ENCODE results near the gene ANKRD33.

The ANKRD33 gene

GRCh38 chr12:51905471-51906429 lies 17.8 kb downstream of the ANKRD33 start:
- DNase-seq = no peak

GRCh38 chr12:51906430-51907082 lies 18.7 kb downstream of the ANKRD33 start:
- DNase-seq = no peak

GRCh38 chr12:51907083-51907855 lies 19.4 kb downstream of the ANKRD33 start, which contains the start of gene ACVRL1:
ACVRL1 (plus strand) TSS chr12:51907504; CDS start chr12:51912475, 4,971 bp downstream.
- DNase-seq = no peak

GRCh38 chr12:51907856-51908425 lies 20.0 kb downstream of the ANKRD33 start:
- DNase-seq = no peak

- no peak for DNase-seq
These were observed 21.1 kb downstream of the ANKRD33 start for GRCh38 chr12:51908876-51909592.

GRCh38 chr12:51910168-51910567 lies 22.3 kb downstream of the ANKRD33 start:
- DNase-seq = no peak

- DNase-seq = no peak
These were observed 22.8 kb downstream of the ANKRD33 start for GRCh38 chr12:51910691-51911090.

- no peak for DNase-seq
These were observed 23.4 kb downstream of the ANKRD33 start for GRCh38 chr12:51911307-51911706.

- DNase-seq = no peak
These were observed 24.1 kb downstream of the ANKRD33 start for GRCh38 chr12:51911788-51912711.

GRCh38 chr12:51913071-51914033 lies 25.4 kb downstream of the ANKRD33 start:
- no peak for DNase-seq

GRCh38 chr12:51914034-51914923 lies 26.4 kb downstream of the ANKRD33 start:
- DNase-seq = no peak

- no peak for DNase-seq
These were observed 27.2 kb downstream of the ANKRD33 start for GRCh38 chr12:51915003-51915625.

GRCh38 chr12:51915951-51916350 lies 28.0 kb downstream of the ANKRD33 start:
- no peak for DNase-seq

GRCh38 chr12:51917041-51917590 lies 29.2 kb downstream of the ANKRD33 start:
- no peak for DNase-seq

- no peak for DNase-seq
These were observed 30.0 kb downstream of the ANKRD33 start for GRCh38 chr12:51917746-51918453.

GRCh38 chr12:51920046-51920445 lies 32.1 kb downstream of the ANKRD33 start:
- no peak for DNase-seq

All from SHP77 treated with DMSO at 0.1 percent for 48 hours (cell line).